Left ventricle myocardium inferior (tissue), 1 donor: ENCODE data around the gene OLFML2A. TPM values are rescaled to one million over a fixed set of nuclear protein-coding genes. Genes with fewer than 3 reads are reported as not detected.

Experiments
- DNase-seq: peaks from one replicate; pipeline ENCODE4 v3.0.0-alpha.2; 2020
- H3K27ac ChIP-seq: fragments of 200-600 bp; replicated peaks from 2 replicates; pipeline ENCODE4 v1.8.0; 2021
- H3K27me3 ChIP-seq: fragments of 200-600 bp; 2 replicates; pipeline ENCODE4 v1.8.0; 2021; ENCODE audit warnings: low read depth
- H3K36me3 ChIP-seq: fragments of 200-600 bp; 2 replicates; pipeline ENCODE4 v1.8.0; 2021
- H3K4me1 ChIP-seq: fragments of 200-600 bp; 2 replicates; pipeline ENCODE4 v1.8.0; 2021
- H3K4me3 ChIP-seq: fragments of 200-600 bp; 2 replicates; pipeline ENCODE4 v1.8.0; 2021; ENCODE audit warnings: mild to moderate bottlenecking, moderate library complexity
- H3K9me3 ChIP-seq: fragments of 200-600 bp; replicated peaks from 2 replicates; pipeline ENCODE4 v1.8.0; 2021
- intact Hi-C: fragments of 100-400 bp; cut with micrococcal nuclease; formaldehyde crosslinking; loops from one replicate; pipeline ENCODE4 v1.11.0; 2022
- total RNA-seq: library from RNA; stranded (reverse); fragmentation: NEBNext Ultra II Directional; extraction: Animal tissue kit (Norgen Biotek cat#: 25700); gene quantifications from one replicate; pipeline ENCODE4 v1.2.1, GENCODE V29; 2021
- TF ChIP-seq, protein P1 (sequence below): fragments of 200-600 bp; IDR thresholded peaks from 2 replicates; pipeline ENCODE4 v1.8.0; 2021; ENCODE audit warnings: antibody characterized with exemption, mild to moderate bottlenecking, borderline replicate concordance
- donor health status: DM: no; HTN: yes; CAD: no; lungs with severe emphysema.

Gene OLFML2A
- total RNA-seq, 1 donor from 2014 or later: 41.1 TPM

GRCh38 chr9:124854822-124855221 is 77.9 kb downstream of the OLFML2A start:
- H3K4me1 ChIP-seq: peaks cover 49% of the 10 kb centered on the region
- H3K4me3 ChIP-seq: no peak overlapping the region
- DNase-seq: no peak
- peaks cover 29% of the 10 kb centered on the region for H3K36me3 ChIP-seq
- no peaks in the 10 kb centered on the region for H3K9me3 ChIP-seq
- TF ChIP-seq, protein P1, sequence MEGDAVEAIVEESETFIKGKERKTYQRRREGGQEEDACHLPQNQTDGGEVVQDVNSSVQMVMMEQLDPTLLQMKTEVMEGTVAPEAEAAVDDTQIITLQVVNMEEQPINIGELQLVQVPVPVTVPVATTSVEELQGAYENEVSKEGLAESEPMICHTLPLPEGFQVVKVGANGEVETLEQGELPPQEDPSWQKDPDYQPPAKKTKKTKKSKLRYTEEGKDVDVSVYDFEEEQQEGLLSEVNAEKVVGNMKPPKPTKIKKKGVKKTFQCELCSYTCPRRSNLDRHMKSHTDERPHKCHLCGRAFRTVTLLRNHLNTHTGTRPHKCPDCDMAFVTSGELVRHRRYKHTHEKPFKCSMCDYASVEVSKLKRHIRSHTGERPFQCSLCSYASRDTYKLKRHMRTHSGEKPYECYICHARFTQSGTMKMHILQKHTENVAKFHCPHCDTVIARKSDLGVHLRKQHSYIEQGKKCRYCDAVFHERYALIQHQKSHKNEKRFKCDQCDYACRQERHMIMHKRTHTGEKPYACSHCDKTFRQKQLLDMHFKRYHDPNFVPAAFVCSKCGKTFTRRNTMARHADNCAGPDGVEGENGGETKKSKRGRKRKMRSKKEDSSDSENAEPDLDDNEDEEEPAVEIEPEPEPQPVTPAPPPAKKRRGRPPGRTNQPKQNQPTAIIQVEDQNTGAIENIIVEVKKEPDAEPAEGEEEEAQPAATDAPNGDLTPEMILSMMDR: no peak
- intact Hi-C loops: no loop called here
- no peaks in the 10 kb centered on the region for H3K27me3 ChIP-seq
- no peak overlapping the region for H3K27ac ChIP-seq

- intact Hi-C loops: no loop called here
- Histone ChIP-seq H3K27ac (no peak overlapping the region), H3K36me3 (peaks cover 36% of the 10 kb centered on the region), H3K27me3 (no peaks in the 10 kb centered on the region), H3K9me3 (no peaks in the 10 kb centered on the region), H3K4me1 (peaks cover 53% of the 10 kb centered on the region), H3K4me3 (no peak overlapping the region)
- TF ChIP-seq, protein P1: no peak
- DNase-seq: no peak
These were observed 78.6 kb downstream of the OLFML2A start for GRCh38 chr9:124855566-124855943.

- intact Hi-C loops: no loop called here
- Histone ChIP-seq H3K4me1 (peaks cover 53% of the 10 kb centered on the region), H3K27ac (no peak overlapping the region), H3K36me3 (peaks cover 37% of the 10 kb centered on the region), H3K9me3 (no peaks in the 10 kb centered on the region), H3K4me3 (no peak overlapping the region), H3K27me3 (no peaks in the 10 kb centered on the region)
- DNase-seq: no peak
- TF ChIP-seq, protein P1: peak; percentile 36
These were observed 79.2 kb downstream of the OLFML2A start for GRCh38 chr9:124855944-124856765.

GRCh38 chr9:124857533-124858162 is 80.7 kb downstream of the OLFML2A start:
- Histone ChIP-seq H3K4me3 (no peak overlapping the region), H3K36me3 (peaks cover 37% of the 10 kb centered on the region), H3K27me3 (no peaks in the 10 kb centered on the region), H3K4me1 (peaks cover 51% of the 10 kb centered on the region), H3K9me3 (no peaks in the 10 kb centered on the region), H3K27ac (no peak overlapping the region)
- no peak for DNase-seq
- TF ChIP-seq, protein P1: no peak
- intact Hi-C loops: no loop called here

- peaks cover 37% of the 10 kb centered on the region for H3K36me3 ChIP-seq
- no peak overlapping the region for H3K27ac ChIP-seq
- DNase-seq: no peak
- H3K4me3 ChIP-seq: no peak overlapping the region
- no peaks in the 10 kb centered on the region for H3K9me3 ChIP-seq
- intact Hi-C loops: no loop called here
- H3K4me1 ChIP-seq: peaks cover 48% of the 10 kb centered on the region
- no peaks in the 10 kb centered on the region for H3K27me3 ChIP-seq
- TF ChIP-seq, protein P1: no peak
These were observed 81.6 kb downstream of the OLFML2A start for GRCh38 chr9:124858330-124859046.
